ENCODE measurements around the gene WDR86.

GRCh38 chr7:151456782-151457181, 46.9 kb upstream of the WDR86 start:
- TF ChIP-seq POLR2AphosphoS5 (IDR thresholded peaks at IDR 0.05; ENCODE audit: borderline replicate concordance, low read depth, low read length) (no peak), EZH2 (IDR thresholded peaks at IDR 0.05) (no peak)

Measured in SK-N-MC (cell line).